HEK293T (cell line): Measurements from ENCODE around the gene SPTLC2.

Experiments used
- BHLHE40 ChIP-seq: fragments of 450-650 bp; IDR thresholded peaks from 2 replicates; pipeline ENCODE4 v1.6.1; 2016; ENCODE audit warnings: mild to moderate bottlenecking, moderate library complexity, borderline replicate concordance
- ELF4 ChIP-seq: fragments of 450-650 bp; IDR thresholded peaks from 2 replicates; pipeline ENCODE4 v1.6.1; 2017; ENCODE audit warnings: antibody characterized with exemption
- FOXA1 ChIP-seq: fragments of 450-650 bp; IDR thresholded peaks from 2 replicates; pipeline ENCODE4 v1.6.1; 2016; ENCODE audit warnings: mild to moderate bottlenecking
- FOXM1 ChIP-seq: fragments of 450-650 bp; IDR thresholded peaks from 2 replicates; pipeline ENCODE4 v1.6.1; 2017; ENCODE audit warnings: mild to moderate bottlenecking, borderline replicate concordance
- L3MBTL2 ChIP-seq: fragments of 450-650 bp; conservative IDR thresholded peaks from 2 replicates; pipeline ENCODE4 v1.6.1; 2016; ENCODE audit warnings: mild to moderate bottlenecking
- PKNOX1 ChIP-seq: fragments of 450-650 bp; IDR thresholded peaks from 2 replicates; pipeline ENCODE4 v1.6.1; 2016
- SP1 ChIP-seq: fragments of 450-650 bp; IDR thresholded peaks from 2 replicates; pipeline ENCODE4 v1.6.1; 2017
- SUZ12 ChIP-seq: fragments of 450-650 bp; IDR thresholded peaks from 2 replicates; pipeline ENCODE4 v1.6.1; 2016; ENCODE audit warnings: mild to moderate bottlenecking
- TARDBP ChIP-seq: fragments of 450-650 bp; IDR thresholded peaks from 2 replicates; pipeline ENCODE4 v1.6.1; 2016

DNA sequence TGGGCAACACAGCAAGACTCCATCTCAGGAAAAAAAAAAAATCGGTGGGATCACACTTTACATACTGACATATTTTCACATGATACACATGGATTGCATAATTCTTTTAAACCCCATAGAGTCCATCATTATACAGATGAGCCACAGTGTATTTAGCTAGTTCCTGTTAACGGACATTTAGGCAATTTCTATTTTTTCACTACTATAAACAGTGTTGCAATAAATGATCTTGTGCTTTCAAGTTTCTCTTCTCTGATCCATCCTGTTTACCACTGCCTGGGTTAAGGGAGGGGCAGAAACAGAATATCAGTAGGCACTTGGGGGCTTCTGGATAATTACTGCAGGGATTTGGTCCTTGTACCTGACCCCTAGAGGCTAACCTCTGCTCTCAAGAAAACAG lies 43.4 kb upstream of the SPTLC2 start:
- TF ChIP-seq FOXM1 (no peak), SP1 (no peak), L3MBTL2 (no peak), PKNOX1 (no peak), SUZ12 (no peak), FOXA1 (no peak), BHLHE40 (no peak), TARDBP (no peak), ELF4 (no peak)
